Mononuclear cell (primary cell): ENCODE measurements around the gene TNNI2. TPM values are rescaled to one million over a fixed set of nuclear protein-coding genes. Genes with fewer than 3 reads are reported as not detected.
"Not testable (repeated sequence)": the region's sequence is repeated elsewhere in the genome, so short reads cannot be mapped to it uniquely, and the experiment has no call there.

Experiments
- H3K27me3 ChIP-seq: 2 replicates; pipeline ENCODE4 v1.6.0; 2011; ENCODE audit warnings: low read length, control low read depth; ENCODE audit not compliant: insufficient read depth
- H3K4me1 ChIP-seq: 2 replicates; pipeline ENCODE4 v1.5.1; 2011; ENCODE audit warnings: mild to moderate bottlenecking, low read length, control low read depth; ENCODE audit not compliant: insufficient read depth
- H3K4me3 ChIP-seq: 2 replicates; pipeline ENCODE4 v1.5.1; 2011; ENCODE audit warnings: mild to moderate bottlenecking, low read length, moderate library complexity
- H3K9me3 ChIP-seq: 2 replicates; pipeline ENCODE4 v1.5.1; 2011; ENCODE audit warnings: low read depth, mild to moderate bottlenecking, control low read depth, low read length
- total RNA-seq: library from RNA; depleted of rRNA; stranded (reverse); fragments of >200 nt; gene quantifications from one replicate; pipeline ENCODE4 v1.2.3, GENCODE V29; 2012

Gene TNNI2
- total RNA-seq, 1 donor, result 8.6 TPM

GRCh38 chr11:1866776-1867175, 28.0 kb downstream of the TNNI2 start:
- no peaks in the 10 kb centered on the region for H3K27me3 ChIP-seq
- no peak overlapping the region for H3K4me3 ChIP-seq
- no peaks in the 10 kb centered on the region for H3K9me3 ChIP-seq
- H3K4me1 ChIP-seq, result peaks cover 77% of the 10 kb centered on the region

GRCh38 chr11:1867381-1867780, 28.6 kb downstream of the TNNI2 start:
- Histone ChIP-seq H3K4me3 (no peak overlapping the region), H3K9me3 (no peaks in the 10 kb centered on the region), H3K27me3 (no peaks in the 10 kb centered on the region), H3K4me1 (peaks cover 77% of the 10 kb centered on the region)

GRCh38 chr11:1868056-1868635, 29.4 kb downstream of the TNNI2 start:
- H3K27me3 ChIP-seq, result no peaks in the 10 kb centered on the region

GRCh38 chr11:1868636-1869291, 30.0 kb downstream of the TNNI2 start:
- Histone ChIP-seq H3K27me3 (no peaks in the 10 kb centered on the region), H3K4me1 (peaks cover 68% of the 10 kb centered on the region), H3K9me3 (no peaks in the 10 kb centered on the region), H3K4me3 (no peak overlapping the region)

More at GRCh38 chr11:1868056-1868635, 29.4 kb downstream of the TNNI2 start:
- H3K9me3 ChIP-seq, result no peaks in the 10 kb centered on the region
- no peak overlapping the region for H3K4me3 ChIP-seq
- H3K4me1 ChIP-seq, result peaks cover 74% of the 10 kb centered on the region

GRCh38 chr11:1869427-1870325, 30.9 kb downstream of the TNNI2 start:
- no peaks in the 10 kb centered on the region for H3K9me3 ChIP-seq
- peaks cover 59% of the 10 kb centered on the region for H3K4me1 ChIP-seq
- no peak overlapping the region for H3K4me3 ChIP-seq
- no peaks in the 10 kb centered on the region for H3K27me3 ChIP-seq

- peaks cover 59% of the 10 kb centered on the region for H3K4me1 ChIP-seq
- no peaks in the 10 kb centered on the region for H3K9me3 ChIP-seq
- H3K27me3 ChIP-seq, result no peaks in the 10 kb centered on the region
- H3K4me3 ChIP-seq, result no peak overlapping the region
Measured at GRCh38 chr11:1870326-1870696, 31.5 kb downstream of the TNNI2 start.

GRCh38 chr11:1870721-1871466, 32.1 kb downstream of the TNNI2 start:
- H3K27me3 ChIP-seq, result no peaks in the 10 kb centered on the region
- H3K4me3 ChIP-seq, result no peak overlapping the region
- peaks cover 61% of the 10 kb centered on the region for H3K4me1 ChIP-seq
- H3K9me3 ChIP-seq, result no peaks in the 10 kb centered on the region

- Histone ChIP-seq H3K4me1 (peaks cover 67% of the 10 kb centered on the region), H3K9me3 (no peaks in the 10 kb centered on the region), H3K27me3 (no peaks in the 10 kb centered on the region), H3K4me3 (no peak overlapping the region)
Measured at GRCh38 chr11:1871531-1871930, 32.8 kb downstream of the TNNI2 start.

- no peaks in the 10 kb centered on the region for H3K27me3 ChIP-seq
- H3K4me3 ChIP-seq, result no peak overlapping the region
- H3K9me3 ChIP-seq, result no peaks in the 10 kb centered on the region
- peaks cover 70% of the 10 kb centered on the region for H3K4me1 ChIP-seq
Measured at GRCh38 chr11:1872267-1872985, 33.6 kb downstream of the TNNI2 start.

GRCh38 chr11:1873048-1873812, 34.4 kb downstream of the TNNI2 start:
- no peak overlapping the region for H3K4me3 ChIP-seq
- H3K4me1 ChIP-seq, result peaks cover 65% of the 10 kb centered on the region
- H3K27me3 ChIP-seq, result no peaks in the 10 kb centered on the region
- H3K9me3 ChIP-seq, result no peaks in the 10 kb centered on the region

- H3K4me1 ChIP-seq, result peaks cover 63% of the 10 kb centered on the region
- H3K9me3 ChIP-seq, H3K4me3 ChIP-seq, H3K27me3 ChIP-seq: not testable (repeated sequence)
Measured at GRCh38 chr11:1873813-1874150, 35.0 kb downstream of the TNNI2 start.

- H3K27me3 ChIP-seq, H3K9me3 ChIP-seq, H3K4me3 ChIP-seq: not testable (repeated sequence)
- peaks cover 60% of the 10 kb centered on the region for H3K4me1 ChIP-seq
Measured at GRCh38 chr11:1874441-1875092, 35.8 kb downstream of the TNNI2 start.

- Histone ChIP-seq H3K9me3 (no peaks in the 10 kb centered on the region), H3K4me3 (no peak overlapping the region), H3K4me1 (peaks cover 60% of the 10 kb centered on the region), H3K27me3 (no peaks in the 10 kb centered on the region)
Measured at GRCh38 chr11:1875093-1875850, 36.5 kb downstream of the TNNI2 start.
